Central memory CD8-positive, alpha-beta T cell (primary cell): ENCODE measurements around the gene DDX39B.
A peak's percentile ranks its signal among the peaks of the same experiment; 100 is the strongest.

Experiments
- ATAC-seq: fragments of 150-1000 bp; cut with Tn5 transposase; replicated peaks from 2 replicates; pipeline ENCODE4 v1.10.0; 2022; ENCODE audit warnings: mild to moderate bottlenecking, moderate FRiP score, moderate number of reproducible peaks; ENCODE audit not compliant: poor library complexity, severe bottlenecking; ENCODE audit errors: extremely low read depth
- DNase-seq, 2 donors: peaks; one replicate each; pipeline ENCODE4 v3.0.0; 2021; ENCODE audit warnings: low spot score in 2 of 2
- H3K27ac Mint-ChIP-seq: one replicate; pipeline ENCODE4 v1.8.0; 2022; ENCODE audit warnings: low read depth, mild to moderate bottlenecking, moderate library complexity, mixed read lengths
- H3K27me3 Mint-ChIP-seq: one replicate; pipeline ENCODE4 v1.8.0; 2022; ENCODE audit warnings: mixed read lengths
- H3K36me3 Mint-ChIP-seq: one replicate; pipeline ENCODE4 v1.8.0; 2022; ENCODE audit warnings: mild to moderate bottlenecking, moderate library complexity, mixed read lengths; ENCODE audit not compliant: insufficient read depth
- H3K4me1 Mint-ChIP-seq: one replicate; pipeline ENCODE4 v1.8.0; 2022; ENCODE audit warnings: mixed read lengths
- H3K4me3 Mint-ChIP-seq: one replicate; pipeline ENCODE4 v1.8.0; 2022; ENCODE audit warnings: mild to moderate bottlenecking, moderate library complexity, mixed read lengths
- H3K9me3 Mint-ChIP-seq: one replicate; pipeline ENCODE4 v1.8.0; 2022; ENCODE audit warnings: mixed read lengths

Gene DDX39B

DNA sequence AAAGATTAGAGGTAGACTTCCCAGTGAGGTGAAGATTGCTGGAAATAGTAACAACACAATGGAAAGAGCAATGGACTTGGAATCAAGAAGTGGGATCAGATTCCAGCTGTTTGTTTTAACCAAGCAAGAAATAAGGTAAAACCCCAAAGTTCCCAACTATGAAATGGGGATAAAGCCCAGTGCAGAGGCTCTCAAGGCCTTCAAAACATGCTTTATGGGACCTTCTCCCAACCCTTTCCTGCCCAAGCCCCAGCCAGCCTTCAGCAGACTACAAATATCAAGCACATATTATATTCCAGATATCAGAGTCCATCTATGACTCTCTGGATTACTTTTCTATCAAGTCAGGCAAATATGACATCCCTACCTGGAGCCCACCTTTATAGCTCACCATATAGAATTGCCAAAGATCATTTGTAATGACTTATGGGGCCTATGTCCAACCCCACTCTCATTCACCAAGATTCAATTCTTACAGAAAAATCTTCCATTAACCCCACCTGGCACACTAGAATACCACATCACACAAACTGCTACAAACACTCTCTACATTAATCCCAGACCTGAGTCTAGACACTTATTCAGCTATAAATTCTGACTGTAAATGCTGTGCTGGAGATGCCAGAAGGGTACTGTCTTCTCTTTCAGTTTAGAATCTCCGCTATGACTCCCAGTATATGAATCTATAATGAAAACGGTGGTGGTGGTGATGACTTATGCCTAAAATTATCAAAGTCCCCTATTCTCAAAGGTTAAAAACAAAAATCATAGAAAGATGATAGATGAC is 6.1 kb downstream of the DDX39B start:
- H3K9me3 Mint-ChIP-seq = no peaks in the 10 kb centered on the region
- H3K4me3 Mint-ChIP-seq = no peak overlapping the region
- no peak overlapping the region for H3K27ac Mint-ChIP-seq
- peaks cover 58% of the 10 kb centered on the region for H3K4me1 Mint-ChIP-seq
- ATAC-seq (no peak), DNase-seq (no peak)
- peaks cover 91% of the 10 kb centered on the region for H3K36me3 Mint-ChIP-seq
- no peaks in the 10 kb centered on the region for H3K27me3 Mint-ChIP-seq

DNA sequence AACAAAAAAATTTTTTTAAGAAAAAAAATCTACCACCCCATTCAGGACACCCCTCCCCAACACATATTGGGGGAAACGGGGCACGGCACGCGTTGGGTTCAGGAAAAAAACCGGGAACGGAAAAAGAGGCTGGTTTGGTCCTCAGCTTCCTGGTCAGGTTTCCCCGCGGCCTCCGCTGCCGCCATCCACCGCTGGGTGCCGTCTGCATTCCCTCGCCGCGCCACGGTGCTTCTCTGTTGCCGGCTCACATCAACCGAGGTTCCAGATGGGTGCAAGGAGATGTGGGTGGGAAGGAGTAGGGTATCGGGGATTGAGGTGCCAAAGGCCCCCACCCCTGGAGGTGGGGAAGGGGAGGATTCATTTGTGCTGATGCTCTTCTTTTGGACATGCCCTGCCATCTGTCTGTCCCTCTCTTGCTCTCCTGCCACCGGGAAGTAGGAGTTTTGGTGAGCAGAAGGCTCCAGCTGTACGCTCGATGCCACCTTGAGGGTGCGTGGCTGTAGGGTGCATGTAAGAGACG is 7.2 kb downstream of the DDX39B start:
- no peak overlapping the region for H3K4me3 Mint-ChIP-seq
- DNase-seq (no peak), ATAC-seq (no peak)
- H3K9me3 Mint-ChIP-seq = no peaks in the 10 kb centered on the region
- peaks cover 53% of the 10 kb centered on the region for H3K4me1 Mint-ChIP-seq
- H3K27ac Mint-ChIP-seq = peak overlapping the region; percentile 68
- no peaks in the 10 kb centered on the region for H3K27me3 Mint-ChIP-seq
- peaks cover 91% of the 10 kb centered on the region for H3K36me3 Mint-ChIP-seq

DNA sequence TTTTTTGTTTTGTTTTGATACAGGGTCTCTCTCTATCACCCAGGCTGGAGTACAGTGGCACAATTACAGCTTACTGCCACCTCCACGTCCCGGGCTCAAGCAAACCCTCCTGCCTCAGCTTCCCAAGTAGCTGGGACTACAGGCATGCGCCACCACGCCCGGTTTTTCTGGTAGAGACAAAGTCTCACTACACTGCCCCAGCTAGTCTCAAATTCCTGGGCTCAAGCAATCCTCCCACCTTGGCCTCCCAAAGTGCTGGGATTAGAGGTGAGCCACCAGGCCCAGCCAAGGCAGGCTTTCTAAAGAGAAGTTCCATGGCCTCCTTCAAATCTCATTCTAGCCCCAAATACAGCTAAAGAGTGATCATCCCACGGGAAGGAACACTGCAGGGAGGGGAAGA is 7.8 kb downstream of the DDX39B start:
- peaks cover 47% of the 10 kb centered on the region for H3K4me1 Mint-ChIP-seq
- peaks cover 85% of the 10 kb centered on the region for H3K36me3 Mint-ChIP-seq
- peak overlapping the region; percentile 68 for H3K27ac Mint-ChIP-seq
- DNase-seq (no peak), ATAC-seq (no peak)
- H3K9me3 Mint-ChIP-seq = no peaks in the 10 kb centered on the region
- no peak overlapping the region for H3K4me3 Mint-ChIP-seq
- H3K27me3 Mint-ChIP-seq = no peaks in the 10 kb centered on the region

GRCh38 chr6:31533455-31533841 is 8.4 kb downstream of the DDX39B start:
- ATAC-seq (no peak), DNase-seq (no peak)
- Mint-ChIP-seq H3K4me3 (no peak overlapping the region), H3K27ac (no peak overlapping the region), H3K4me1 (peaks cover 44% of the 10 kb centered on the region), H3K9me3 (no peaks in the 10 kb centered on the region), H3K36me3 (peaks cover 84% of the 10 kb centered on the region), H3K27me3 (no peaks in the 10 kb centered on the region)

DNA sequence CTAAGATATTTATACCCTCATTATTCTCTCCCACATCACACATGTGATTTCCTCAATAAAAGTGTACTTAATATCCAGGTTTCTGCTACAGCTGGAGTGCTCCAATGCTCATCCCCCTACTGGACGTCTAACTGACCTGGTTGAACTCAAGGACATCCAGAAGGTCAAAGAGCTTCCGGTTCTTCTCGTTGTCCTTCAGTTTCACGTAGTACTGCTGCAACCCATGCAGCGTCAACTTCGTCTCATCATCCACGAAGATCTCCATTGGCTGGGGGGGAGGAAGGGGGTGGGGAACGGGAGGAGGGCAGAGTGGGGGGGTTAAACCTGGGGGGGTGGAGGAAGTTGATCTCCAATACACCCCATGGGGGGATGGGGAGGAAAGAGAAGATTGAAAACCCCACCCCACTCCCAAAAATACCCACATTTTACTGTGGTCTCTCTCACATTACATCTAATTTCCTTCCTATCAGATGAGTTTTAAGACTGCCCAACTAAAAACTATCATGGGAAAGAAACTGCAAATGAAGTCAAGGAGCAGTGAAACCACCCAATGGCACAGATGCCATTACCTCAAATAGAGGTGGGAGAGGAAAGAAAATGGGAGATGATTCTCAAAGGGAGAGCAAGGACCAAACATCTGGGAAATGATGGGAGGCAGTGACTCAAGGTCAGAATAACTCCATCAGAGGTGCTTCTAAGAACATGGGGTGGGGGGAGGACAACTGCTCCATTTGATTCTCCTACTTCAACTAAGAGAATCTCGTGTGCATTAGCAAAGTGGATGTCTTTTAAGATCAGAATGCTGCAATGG is 9.0 kb downstream of the DDX39B start:
- no peaks in the 10 kb centered on the region for H3K9me3 Mint-ChIP-seq
- ATAC-seq (no peak), DNase-seq (no peak)
- no peak overlapping the region for H3K27ac Mint-ChIP-seq
- H3K36me3 Mint-ChIP-seq = peaks cover 78% of the 10 kb centered on the region
- no peak overlapping the region for H3K4me3 Mint-ChIP-seq
- H3K27me3 Mint-ChIP-seq = no peaks in the 10 kb centered on the region
- H3K4me1 Mint-ChIP-seq = peaks cover 42% of the 10 kb centered on the region

GRCh38 chr6:31531771-31532643 is 9.8 kb downstream of the DDX39B start:
- ATAC-seq = no peak
- peaks cover 42% of the 10 kb centered on the region for H3K4me1 Mint-ChIP-seq

GRCh38 chr6:31531162-31531561 is 10.6 kb downstream of the DDX39B start:
- H3K4me3 Mint-ChIP-seq = no peak overlapping the region
- H3K36me3 Mint-ChIP-seq = peaks cover 62% of the 10 kb centered on the region
- H3K9me3 Mint-ChIP-seq = no peaks in the 10 kb centered on the region
- peaks cover 37% of the 10 kb centered on the region for H3K4me1 Mint-ChIP-seq
- H3K27ac Mint-ChIP-seq = no peak overlapping the region
- no peak for ATAC-seq
- H3K27me3 Mint-ChIP-seq = no peaks in the 10 kb centered on the region
- DNase-seq = no peak

More at GRCh38 chr6:31531771-31532643, 9.8 kb downstream of the DDX39B start:
- H3K4me3 Mint-ChIP-seq = no peak overlapping the region
- H3K9me3 Mint-ChIP-seq = no peaks in the 10 kb centered on the region
- DNase-seq = no peak
- peaks cover 70% of the 10 kb centered on the region for H3K36me3 Mint-ChIP-seq
- H3K27ac Mint-ChIP-seq = no peak overlapping the region
- H3K27me3 Mint-ChIP-seq = no peaks in the 10 kb centered on the region

GRCh38 chr6:31530659-31531058 is 11.1 kb downstream of the DDX39B start:
- H3K27me3 Mint-ChIP-seq = no peaks in the 10 kb centered on the region
- no peak overlapping the region for H3K4me3 Mint-ChIP-seq
- peak overlapping the region; percentile 65 for H3K27ac Mint-ChIP-seq
- peaks cover 32% of the 10 kb centered on the region for H3K4me1 Mint-ChIP-seq
- no peaks in the 10 kb centered on the region for H3K9me3 Mint-ChIP-seq
- DNase-seq = no peak
- peaks cover 57% of the 10 kb centered on the region for H3K36me3 Mint-ChIP-seq
- no peak for ATAC-seq

DNA sequence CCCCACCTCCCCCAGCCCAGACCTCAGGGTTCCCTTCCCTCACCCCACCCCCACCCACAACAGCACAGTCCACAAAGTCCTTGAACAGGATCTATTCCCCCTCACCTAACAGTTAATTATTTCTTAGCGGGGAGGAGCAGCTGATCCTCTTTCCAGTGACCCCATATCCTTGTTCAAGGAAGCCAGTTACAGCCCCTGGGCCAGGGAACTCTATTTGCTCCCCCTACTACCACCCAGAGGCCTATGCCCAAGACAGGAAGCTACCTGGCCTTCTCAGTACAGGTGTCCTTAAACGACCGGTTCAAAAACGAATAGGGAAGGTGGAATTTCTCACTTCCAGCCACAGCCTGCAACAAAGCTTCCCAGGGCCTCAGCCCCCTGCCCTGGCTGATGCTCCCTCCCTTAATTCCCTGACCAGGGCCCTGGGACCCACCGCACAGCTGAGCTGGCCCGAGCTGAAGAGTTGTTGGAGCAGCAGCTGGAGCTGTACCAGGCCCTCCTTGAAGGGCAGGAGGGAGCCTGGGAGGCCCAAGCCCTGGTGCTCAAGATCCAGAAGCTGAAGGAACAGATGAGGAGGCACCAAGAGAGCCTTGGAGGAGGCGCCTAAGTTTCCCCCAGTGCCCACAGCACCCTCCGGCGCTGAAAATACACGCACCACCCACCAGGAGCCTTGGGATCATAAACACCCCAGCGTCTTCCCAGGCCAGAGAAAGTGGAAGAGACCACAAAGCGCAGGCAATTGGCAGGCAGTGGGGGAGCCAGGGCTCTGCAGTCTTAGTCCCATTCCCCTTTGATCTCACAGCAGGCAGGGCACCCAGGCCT is 12.3 kb downstream of the DDX39B start:
- H3K36me3 Mint-ChIP-seq = peaks cover 46% of the 10 kb centered on the region
- H3K9me3 Mint-ChIP-seq = no peaks in the 10 kb centered on the region
- DNase-seq (no peak), ATAC-seq (no peak)
- H3K27ac Mint-ChIP-seq = peak overlapping the region; percentile 65
- peaks cover 31% of the 10 kb centered on the region for H3K4me1 Mint-ChIP-seq
- H3K27me3 Mint-ChIP-seq = no peaks in the 10 kb centered on the region
- H3K4me3 Mint-ChIP-seq = no peak overlapping the region

- Mint-ChIP-seq H3K36me3 (peaks cover 39% of the 10 kb centered on the region), H3K4me3 (no peak within 1 kb of the TSS), H3K27ac (peak within 1 kb of the TSS; percentile 57), H3K9me3 (no peaks in the 10 kb centered on the region), H3K27me3 (no peaks in the 10 kb centered on the region), H3K4me1 (peaks cover 31% of the 10 kb centered on the region)
- ATAC-seq = peak; percentile 19
- no peak for DNase-seq
Observed at GRCh38 chr6:31528821-31529328, 12.9 kb downstream of the DDX39B start, which contains the start of gene MCCD1. TSS of gene MCCD1 (plus strand) at chr6:31528962. CDS start at chr6:31529015, 53 bp downstream.

DNA sequence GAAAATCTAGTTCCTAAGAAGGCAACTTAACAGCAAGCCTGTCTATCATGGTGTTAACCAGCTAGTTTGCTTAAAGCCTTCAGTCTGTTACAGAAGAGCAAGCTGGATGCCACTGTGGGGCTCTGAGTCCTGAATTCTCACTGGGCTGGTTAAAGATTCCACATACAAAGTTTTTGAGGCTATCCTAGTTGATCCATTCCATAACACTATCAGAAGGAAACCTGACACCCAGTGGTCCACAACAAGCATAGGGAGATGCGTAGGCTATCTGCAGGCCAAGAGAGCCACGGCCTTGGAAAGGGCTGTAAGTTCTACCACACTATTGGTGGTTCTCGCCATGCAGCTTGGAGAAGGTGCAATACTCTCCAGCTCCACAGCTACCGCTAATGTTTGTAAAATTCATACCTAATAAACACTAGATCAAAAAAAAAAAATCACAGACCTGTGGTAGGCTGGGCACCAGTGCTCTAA is 13.5 kb downstream of the DDX39B start:
- H3K4me1 Mint-ChIP-seq = peaks cover 28% of the 10 kb centered on the region
- no peak for DNase-seq
- no peak overlapping the region for H3K4me3 Mint-ChIP-seq
- no peaks in the 10 kb centered on the region for H3K9me3 Mint-ChIP-seq
- peaks cover 35% of the 10 kb centered on the region for H3K36me3 Mint-ChIP-seq
- no peak for ATAC-seq
- H3K27ac Mint-ChIP-seq = no peak overlapping the region
- H3K27me3 Mint-ChIP-seq = no peaks in the 10 kb centered on the region
